ENCODE data around the gene GPRC5D.

GRCh38 chr12:12943586-12944260 lies 8.2 kb downstream of the GPRC5D start:
- TF ChIP-seq CTCF (IDR thresholded peaks at IDR 0.05) (no peak), POLR2A (IDR thresholded peaks at IDR 0.05) (no peak)
